Esophagus squamous epithelium (tissue), 4 donors: ENCODE measurements around the gene ZNF175.

Experiments used
- CTCF ChIP-seq, 6 experiments: fragments of 450-650 bp in 4 of 6; fragments of 200-600 bp in 2 of 6; sonication (generic) in 2 of 6; IDR thresholded peaks; one replicate each; pipeline ENCODE4 v1.5.1; 2016 to 2019; ENCODE audit warnings: antibody characterized with exemption in 6 of 6, mild to moderate bottlenecking in 4 of 6, moderate library complexity in 4 of 6
- POLR2A ChIP-seq, 4 donors: fragments of 450-650 bp; IDR thresholded peaks; one replicate each; pipeline ENCODE4 v1.6.1; 2017; ENCODE audit warnings: antibody characterized with exemption in 4 of 4, mild to moderate bottlenecking in 4 of 4, moderate library complexity in 3 of 4

GRCh38 chr19:51614789-51615188, 43.7 kb downstream of the ZNF175 start:
- TF ChIP-seq POLR2A (IDR thresholded peaks at IDR 0.05) (no peak), CTCF (IDR thresholded peaks at IDR 0.05) (no peak)
